Measurements from ENCODE around the gene PTTG1. TPM values are rescaled to one million over a fixed set of nuclear protein-coding genes. Genes with fewer than 3 reads are reported as not detected.

Gene PTTG1
- total RNA-seq, 1 experiment from 2014 or later = 183 TPM

DNA sequence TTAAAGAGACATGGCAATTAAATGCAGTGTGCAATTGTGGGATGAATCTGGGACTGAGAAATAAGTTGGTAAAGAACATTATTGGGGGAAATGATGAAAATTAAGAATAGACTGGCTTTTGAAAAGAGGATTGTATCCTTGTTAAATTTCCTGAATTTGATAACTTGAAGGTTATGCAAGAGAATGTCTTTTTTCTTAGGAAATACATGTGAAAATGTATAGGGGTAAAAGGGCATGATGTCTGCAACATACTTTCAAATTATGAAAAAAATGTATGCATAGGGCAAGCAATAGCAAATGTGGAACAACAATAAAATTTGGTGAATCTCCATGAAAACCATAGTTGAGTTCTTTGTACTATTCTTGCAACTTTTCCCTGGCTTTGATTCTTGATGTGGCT is 24.1 kb downstream of the PTTG1 start:
- RAD21 ChIA-PET (ENCODE audit: low non-redundant PET in 1 of 2, low total read pairs in 2 of 2, uncharacterized antibody in 2 of 2, unreplicated experiment in 2 of 2) = no interaction called here
- no peak overlapping the region for H2AFZ ChIP-seq (ENCODE audit: low read depth, low read length, poor library complexity, severe bottlenecking)
- DNase-seq (ENCODE audit: low read depth, low spot score) (no peak), ATAC-seq (no peak)
- no peak overlapping the region for H3K27ac ChIP-seq (ENCODE audit: low read depth, low read length)
- H4K20me1 ChIP-seq (ENCODE audit: insufficient read depth) = no peaks in the 10 kb centered on the region
- intact Hi-C loops (cut with micrococcal nuclease) = no loop called here
- POLR2A ChIA-PET = no interaction called here
- no peak overlapping the region for H3K4me2 ChIP-seq (ENCODE audit: low read length)
- no peaks in the 10 kb centered on the region for H3K9me3 ChIP-seq (ENCODE audit: control insufficient read depth in 1 of 2, insufficient read depth in 1 of 2, low read depth in 1 of 2, low read length in 2 of 2)
- H3K9ac ChIP-seq (ENCODE audit: low read length) = no peak overlapping the region
- no peak overlapping the region for H3K4me3 ChIP-seq (replicated peaks in 1 of 2; ENCODE audit: low read depth in 1 of 2, low read length in 2 of 2)
- H3K9me2 ChIP-seq (ENCODE audit: insufficient read depth) = no peaks in the 10 kb centered on the region
- TF ChIP-seq ZFX (IDR thresholded peaks at IDR 0.05) = no peak
- no peak for TF ChIP-seq EZH2phosphoT487 (IDR thresholded peaks at IDR 0.05; ENCODE audit: borderline replicate concordance)
- TF ChIP-seq CEBPB (IDR thresholded peaks at IDR 0.05; ENCODE audit: low read depth) = no peak
- no peak for TF ChIP-seq ELF1 (IDR thresholded peaks at IDR 0.05; ENCODE audit: borderline replicate concordance, low read depth)
- TF ChIP-seq RAD21 (IDR thresholded peaks at IDR 0.05; ENCODE audit: low read depth) = no peak
- TF ChIP-seq SP1 (IDR thresholded peaks at IDR 0.05; ENCODE audit: low read depth) = no peak
- TF ChIP-seq EZH2 (IDR thresholded peaks at IDR 0.05) = no peak
- no peak for TF ChIP-seq ZBTB33 (IDR thresholded peaks at IDR 0.05; ENCODE audit: extremely low read depth, insufficient replicate concordance, low read length)
- TF ChIP-seq EGR1 (IDR thresholded peaks at IDR 0.05; ENCODE audit: low read depth) = no peak
- TF ChIP-seq TCF7L2 (IDR thresholded peaks at IDR 0.05; ENCODE audit: borderline replicate concordance, extremely low read depth, insufficient read depth, insufficient read length) = no peak
- TF ChIP-seq JUND (IDR thresholded peaks at IDR 0.05) = no peak
- no peak for TF ChIP-seq MAX (IDR thresholded peaks at IDR 0.05)
- TF ChIP-seq CTCF (IDR thresholded peaks at IDR 0.05 in 2 of 3, conservative IDR thresholded peaks at IDR 0.05 in 1 of 3; ENCODE audit: borderline replicate concordance in 1 of 3, insufficient read depth in 1 of 3, low read depth in 2 of 3, low read length in 2 of 3) = no peak
- peaks cover 19% of the 10 kb centered on the region; the same call in 1 of the 2 replicates for H3K27me3 ChIP-seq (ENCODE audit: insufficient read depth, low read length)
- no peaks in the 10 kb centered on the region for H3K79me2 ChIP-seq (ENCODE audit: insufficient read depth, low read length)
- no peaks in the 10 kb centered on the region for H3K4me1 ChIP-seq (ENCODE audit: control insufficient read depth in 1 of 2, insufficient read depth in 2 of 2, low read length in 2 of 2)
- BruUV-seq (replicated peaks) = no TSS peak
- H3K36me3 ChIP-seq (ENCODE audit: control insufficient read depth in 1 of 2, insufficient read depth in 2 of 2, low read length in 2 of 2) = no peaks in the 10 kb centered on the region
- CTCF ChIA-PET = no interaction called here
